Esophagus squamous epithelium (tissue), 5 donors: ENCODE data around the gene CD164L2. TPM values are rescaled to one million over a fixed set of nuclear protein-coding genes. Genes with fewer than 3 reads are reported as not detected.
A peak's percentile ranks its signal among the peaks of the same experiment; 100 is the strongest.

Source experiments
- DNase-seq: peaks from one replicate; lab custom pipeline; 2025; lab: John Stamatoyannopoulos, UW
- H3K27ac ChIP-seq, 4 donors: fragments of 200-600 bp; sonication (generic); one replicate each; pipeline ENCODE4 v1.5.1; 2016 to 2019; ENCODE audit warnings: mild to moderate bottlenecking in 1 of 4
- H3K27me3 ChIP-seq, 4 donors: fragments of 200-600 bp; sonication (generic); 1 replicate in 3 of 4; 2 replicates in 1 of 4; pipeline versions ENCODE4 v1.5.1 to v1.6.0; 2017 to 2021; ENCODE audit warnings: antibody characterized with exemption in 1 of 4
- H3K36me3 ChIP-seq, 3 donors: fragments of 200-600 bp; sonication (generic); one replicate each; pipeline ENCODE4 v1.5.1; 2016 to 2019
- H3K4me1 ChIP-seq, 3 donors: fragments of 200-600 bp; sonication (generic); one replicate each; pipeline ENCODE4 v1.5.1; 2017 to 2019
- H3K4me3 ChIP-seq, 4 donors: fragments of 200-600 bp; sonication (generic); 1 replicate in 3 of 4; 2 replicates in 1 of 4; pipeline ENCODE4 v1.5.1; 2016 to 2019; ENCODE audit warnings: mild to moderate bottlenecking in 2 of 4, moderate library complexity in 1 of 4
- H3K9me3 ChIP-seq, 3 donors: fragments of 200-600 bp; sonication (generic); one replicate each; pipeline ENCODE4 v1.5.1; 2016 to 2019
- POLR2A ChIP-seq, 4 donors: fragments of 450-650 bp; IDR thresholded peaks; one replicate each; pipeline ENCODE4 v1.6.1; 2017; ENCODE audit warnings: antibody characterized with exemption in 4 of 4, mild to moderate bottlenecking in 4 of 4, moderate library complexity in 3 of 4
- WGBS, 2 donors: methylation state at CpG; one replicate each; pipeline ENCODE4 v1.1.5; 2018; 5-methylcytosine and 5-hydroxymethylcytosine counted together
- intact Hi-C: fragments of 100-400 bp; cut with DNase I; formaldehyde crosslinking; loops from one replicate; pipeline ENCODE4 v1.15.0; 2022
- total RNA-seq, 4 donors: library from RNA; depleted of rRNA; stranded (reverse); fragments of >200 nt; gene quantifications; one replicate each; pipeline ENCODE4 v1.1.0, GENCODE V29; 2016
- TF ChIP-seq, protein P1 (sequence below), 6 experiments: fragments of 450-650 bp in 4 of 6; fragments of 200-600 bp in 2 of 6; sonication (generic) in 2 of 6; IDR thresholded peaks; one replicate each; pipeline ENCODE4 v1.5.1; 2016 to 2019; ENCODE audit warnings: antibody characterized with exemption in 6 of 6, mild to moderate bottlenecking in 4 of 6, moderate library complexity in 4 of 6
- donor health status: DM: yes; HTN: yes; CAD: no.

Gene CD164L2
- total RNA-seq, 4 donors from 2014 or later, result 4.8 to 15.4 (median 6.5) TPM

GRCh38 chr1:27394925-27395324 lies 11.8 kb upstream of the CD164L2 start:
- no peak for DNase-seq
- TF ChIP-seq, protein P1, sequence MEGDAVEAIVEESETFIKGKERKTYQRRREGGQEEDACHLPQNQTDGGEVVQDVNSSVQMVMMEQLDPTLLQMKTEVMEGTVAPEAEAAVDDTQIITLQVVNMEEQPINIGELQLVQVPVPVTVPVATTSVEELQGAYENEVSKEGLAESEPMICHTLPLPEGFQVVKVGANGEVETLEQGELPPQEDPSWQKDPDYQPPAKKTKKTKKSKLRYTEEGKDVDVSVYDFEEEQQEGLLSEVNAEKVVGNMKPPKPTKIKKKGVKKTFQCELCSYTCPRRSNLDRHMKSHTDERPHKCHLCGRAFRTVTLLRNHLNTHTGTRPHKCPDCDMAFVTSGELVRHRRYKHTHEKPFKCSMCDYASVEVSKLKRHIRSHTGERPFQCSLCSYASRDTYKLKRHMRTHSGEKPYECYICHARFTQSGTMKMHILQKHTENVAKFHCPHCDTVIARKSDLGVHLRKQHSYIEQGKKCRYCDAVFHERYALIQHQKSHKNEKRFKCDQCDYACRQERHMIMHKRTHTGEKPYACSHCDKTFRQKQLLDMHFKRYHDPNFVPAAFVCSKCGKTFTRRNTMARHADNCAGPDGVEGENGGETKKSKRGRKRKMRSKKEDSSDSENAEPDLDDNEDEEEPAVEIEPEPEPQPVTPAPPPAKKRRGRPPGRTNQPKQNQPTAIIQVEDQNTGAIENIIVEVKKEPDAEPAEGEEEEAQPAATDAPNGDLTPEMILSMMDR (IDR thresholded peaks at IDR 0.05), result no peak
- no peak for TF ChIP-seq POLR2A (IDR thresholded peaks at IDR 0.05)
- no peaks in the 10 kb centered on the region for H3K9me3 ChIP-seq
- no peaks in the 10 kb centered on the region for H3K36me3 ChIP-seq
- H3K27ac ChIP-seq, result peak overlapping the region in 1 of 4 donors; percentile 22
- H3K4me1 ChIP-seq, result peaks cover 19 to 72% (median 19%) of the 10 kb centered on the region in 3 donors
- H3K4me3 ChIP-seq, result no peak overlapping the region
- 83% methylated on average over 1 of the region's 1 CpG; no CpG with 5 or more reads in 1 of the 2 donors for WGBS, 2 donors
- no peaks in the 10 kb centered on the region for H3K27me3 ChIP-seq
- intact Hi-C loops, result loop anchor here (5.0 to 10.0 kb wide), 4 partner anchors 38 to 293 kb away; no protein-coding TSS in a partner anchor

GRCh38 chr1:27394282-27394658 lies 11.1 kb upstream of the CD164L2 start:
- 95 to 100% methylated on average over 3 to 6 of the region's 9 CpGs for WGBS, 2 donors
- Histone ChIP-seq H3K9me3 (no peaks in the 10 kb centered on the region), H3K4me1 (peaks cover 19 to 65% (median 19%) of the 10 kb centered on the region in 3 donors), H3K27me3 (no peaks in the 10 kb centered on the region), H3K4me3 (no peak overlapping the region), H3K27ac (no peak overlapping the region), H3K36me3 (no peaks in the 10 kb centered on the region)
- TF ChIP-seq, protein P1 (IDR thresholded peaks at IDR 0.05), result no peak
- no peak for TF ChIP-seq POLR2A (IDR thresholded peaks at IDR 0.05)
- DNase-seq, result no peak
- intact Hi-C loops, result loop anchor here (5.0 to 10.0 kb wide), 4 partner anchors 37 to 292 kb away; no protein-coding TSS in a partner anchor

- Histone ChIP-seq H3K4me1 (peaks cover 19 to 60% (median 19%) of the 10 kb centered on the region in 3 donors), H3K9me3 (no peaks in the 10 kb centered on the region), H3K4me3 (no peak overlapping the region), H3K27ac (no peak overlapping the region), H3K36me3 (no peaks in the 10 kb centered on the region), H3K27me3 (no peaks in the 10 kb centered on the region)
- TF ChIP-seq, protein P1 (IDR thresholded peaks at IDR 0.05), result no peak
- TF ChIP-seq POLR2A (IDR thresholded peaks at IDR 0.05), result no peak
- WGBS, 2 donors, result 80 to 84% methylated on average over 10 to 11 of the region's 18 CpGs
- intact Hi-C loops, result loop anchor here (5.0 to 10.0 kb wide), 4 partner anchors 36 to 291 kb away; no protein-coding TSS in a partner anchor
- no peak for DNase-seq
These were observed 10.6 kb upstream of the CD164L2 start for GRCh38 chr1:27393641-27394281.

- H3K4me3 ChIP-seq, result peak overlapping the region; percentile 26 to 68 (median 46)
- no peaks in the 10 kb centered on the region for H3K9me3 ChIP-seq
- intact Hi-C loops, result loop anchor here (5.0 to 10.0 kb wide), 4 partner anchors 36 to 291 kb away; no protein-coding TSS in a partner anchor
- no peaks in the 10 kb centered on the region for H3K27me3 ChIP-seq
- TF ChIP-seq POLR2A (IDR thresholded peaks at IDR 0.05), result no peak
- TF ChIP-seq, protein P1 (IDR thresholded peaks at IDR 0.05), result peak in 1 of 6 experiments; percentile 3
- 65 to 67% methylated on average over 11 to 14 of the region's 30 CpGs for WGBS, 2 donors
- DNase-seq, result no peak
- H3K27ac ChIP-seq, result peak overlapping the region in 3 of 4 donors; percentile 52 to 72 (median 70)
- H3K4me1 ChIP-seq, result peaks cover 19 to 60% (median 19%) of the 10 kb centered on the region in 3 donors
- no peaks in the 10 kb centered on the region for H3K36me3 ChIP-seq
These were observed 9.9 kb upstream of the CD164L2 start for GRCh38 chr1:27392778-27393635.
